SK-N-SH treated with all-trans-retinoic acid at 6 μM for 48 hours (cell line): ENCODE results near the gene IGFN1.

ENCODE experiments used
- ARNTL ChIP-seq: fragments of 450-650 bp; formaldehyde crosslinking; IDR thresholded peaks from 2 replicates; pipeline ENCODE4 v1.5.0; 2020; ENCODE audit warnings: low read depth, mild to moderate bottlenecking, moderate library complexity, borderline replicate concordance
- CSDC2 ChIP-seq: fragments of 250-450 bp; sonication (Bioruptor Pico); IDR thresholded peaks from 2 replicates; pipeline ENCODE4 v1.5.0; 2020; ENCODE audit warnings: mild to moderate bottlenecking, moderate library complexity
- PATZ1 ChIP-seq: fragments of 250-450 bp; sonication (Bioruptor Pico); IDR thresholded peaks from 2 replicates; pipeline ENCODE4 v1.8.0; 2020; ENCODE audit warnings: mild to moderate bottlenecking, moderate library complexity, borderline replicate concordance
- POU6F1 ChIP-seq: fragments of 250-450 bp; sonication (Bioruptor Pico); IDR thresholded peaks from 2 replicates; pipeline ENCODE4 v1.8.0; 2021; ENCODE audit warnings: low read depth, mild to moderate bottlenecking, moderate library complexity, borderline replicate concordance
- ZFP30 ChIP-seq: fragments of 450-650 bp; formaldehyde crosslinking; IDR thresholded peaks from 2 replicates; pipeline ENCODE4 v1.5.0; 2022; ENCODE audit warnings: mild to moderate bottlenecking, moderate library complexity
- ZNF565 ChIP-seq: fragments of 450-650 bp; formaldehyde crosslinking; conservative IDR thresholded peaks from 2 replicates; pipeline ENCODE4 v1.5.0; 2020; ENCODE audit warnings: low read depth, mild to moderate bottlenecking, moderate library complexity
- ZNF8 ChIP-seq: fragments of 450-650 bp; formaldehyde crosslinking; IDR thresholded peaks from 2 replicates; pipeline ENCODE4 v1.5.0; 2020; ENCODE audit warnings: mild to moderate bottlenecking, moderate library complexity

- TF ChIP-seq ZNF8 (CRISPR knock-in tag) (no peak), CSDC2 (no peak), PATZ1 (CRISPR knock-in tag) (no peak), ZNF565 (CRISPR knock-in tag) (no peak), ZFP30 (CRISPR knock-in tag) (no peak), POU6F1 (no peak), ARNTL (CRISPR knock-in tag) (no peak)
Observed at GRCh38 chr1:201258763-201259230, 68.2 kb downstream of the IGFN1 start.
